ENCODE data around the gene JPH2. TPM values are rescaled to one million over a fixed set of nuclear protein-coding genes. Genes with fewer than 3 reads are reported as not detected.

JPH2 gene
- polyA plus RNA-seq, 3 donors from 2014 or later = not detected

DNA sequence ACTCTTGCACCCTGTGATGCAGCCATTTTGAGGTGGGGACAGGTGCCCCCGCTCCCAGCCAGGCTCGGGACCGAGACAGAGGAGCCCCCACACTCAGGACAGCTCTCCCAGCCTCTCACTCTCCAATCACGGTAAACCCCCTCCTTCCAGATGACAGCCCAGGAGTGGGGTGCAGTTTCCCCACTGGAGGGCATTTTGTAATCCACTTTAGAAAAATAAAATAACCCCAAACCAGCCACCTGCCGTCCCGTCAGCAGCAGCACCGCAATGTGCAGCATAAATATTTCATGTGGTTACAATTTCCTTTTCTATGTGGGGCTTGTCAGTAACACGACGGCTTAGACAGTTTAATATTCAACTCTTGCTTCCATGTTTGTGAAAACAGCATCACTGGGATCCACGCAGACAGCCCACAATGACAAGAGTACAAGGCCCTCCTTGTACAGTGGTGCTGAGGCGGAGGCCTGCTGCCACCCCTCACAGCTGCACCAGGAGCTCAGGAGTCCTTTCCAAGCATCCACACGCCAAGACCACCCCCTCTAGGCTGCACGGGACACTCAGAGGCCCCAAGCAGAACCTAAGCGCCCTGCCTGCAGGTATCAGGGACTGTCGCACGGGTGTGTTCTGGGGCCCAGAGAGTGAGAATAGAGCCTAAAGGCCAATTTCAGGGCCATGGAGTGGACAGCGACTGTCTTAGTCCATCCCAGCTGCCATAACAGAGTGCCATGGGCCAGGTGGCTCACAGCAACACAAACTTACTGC lies 116.7 kb downstream of the JPH2 start:
- peak overlapping the region; percentile 74 to 94 (median 79) for H3K4me3 Mint-ChIP-seq
- H3K4me1 Mint-ChIP-seq = peaks cover 25 to 37% of the 10 kb centered on the region in 2 donors
- H3K27me3 Mint-ChIP-seq (ENCODE audit: low read depth in 3 of 3) = peaks cover 27 to 34% (median 32%) of the 10 kb centered on the region in 3 donors
- peak; percentile 67 to 79 (median 77) for DNase-seq
- no peaks in the 10 kb centered on the region for H3K9me3 Mint-ChIP-seq
- no peaks in the 10 kb centered on the region for H3K36me3 Mint-ChIP-seq
- peak overlapping the region; percentile 92 to 96 (median 96) for H3K27ac Mint-ChIP-seq

DNA sequence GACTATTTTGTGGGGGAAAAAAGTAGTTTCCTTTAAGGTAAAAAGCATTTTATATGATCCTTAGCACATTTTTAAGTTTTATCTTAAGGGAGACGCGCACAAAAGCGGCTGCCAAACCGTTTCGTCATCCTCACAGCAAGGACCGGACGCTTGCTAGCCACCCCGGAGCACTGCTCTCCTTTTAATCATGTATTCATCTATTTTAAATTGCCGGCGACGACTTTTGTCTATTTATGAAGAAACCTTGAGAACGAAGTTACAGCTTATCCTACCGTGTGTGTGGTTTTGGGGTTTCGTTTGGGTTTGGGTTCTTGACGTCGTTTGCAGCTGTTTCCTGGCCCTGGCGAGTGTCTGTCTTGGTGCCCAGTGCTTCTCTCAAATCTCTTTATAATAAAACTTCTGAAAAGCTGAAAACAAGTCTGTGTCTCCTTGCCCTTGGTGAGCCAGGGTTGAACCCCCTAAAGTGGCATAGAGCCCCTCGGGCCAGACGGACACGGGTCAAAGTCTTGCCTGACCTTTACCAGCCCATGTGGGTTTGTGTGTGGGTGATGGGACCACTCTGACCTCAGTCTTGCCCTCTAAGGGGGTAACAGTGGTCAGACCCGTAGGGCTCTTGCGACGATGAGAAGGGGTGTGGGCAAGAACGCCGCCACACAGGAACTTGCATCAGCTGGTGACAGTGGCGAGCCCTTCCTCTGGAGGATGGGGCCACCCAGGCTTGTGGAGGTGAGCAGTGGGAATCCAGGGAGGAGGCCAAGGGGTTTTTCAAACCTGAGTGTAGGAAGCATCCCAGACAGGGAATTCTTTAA lies 117.6 kb downstream of the JPH2 start:
- Mint-ChIP-seq H3K4me3 (peak overlapping the region; percentile 74 to 94 (median 79)), H3K27me3 (ENCODE audit: low read depth in 3 of 3) (peaks cover 25 to 32% (median 31%) of the 10 kb centered on the region in 3 donors), H3K9me3 (no peaks in the 10 kb centered on the region), H3K4me1 (peaks cover 25 to 37% of the 10 kb centered on the region in 2 donors), H3K27ac (peak overlapping the region; percentile 92 to 96 (median 96)), H3K36me3 (no peaks in the 10 kb centered on the region)
- peak; percentile 87 to 91 (median 90) for DNase-seq

DNA sequence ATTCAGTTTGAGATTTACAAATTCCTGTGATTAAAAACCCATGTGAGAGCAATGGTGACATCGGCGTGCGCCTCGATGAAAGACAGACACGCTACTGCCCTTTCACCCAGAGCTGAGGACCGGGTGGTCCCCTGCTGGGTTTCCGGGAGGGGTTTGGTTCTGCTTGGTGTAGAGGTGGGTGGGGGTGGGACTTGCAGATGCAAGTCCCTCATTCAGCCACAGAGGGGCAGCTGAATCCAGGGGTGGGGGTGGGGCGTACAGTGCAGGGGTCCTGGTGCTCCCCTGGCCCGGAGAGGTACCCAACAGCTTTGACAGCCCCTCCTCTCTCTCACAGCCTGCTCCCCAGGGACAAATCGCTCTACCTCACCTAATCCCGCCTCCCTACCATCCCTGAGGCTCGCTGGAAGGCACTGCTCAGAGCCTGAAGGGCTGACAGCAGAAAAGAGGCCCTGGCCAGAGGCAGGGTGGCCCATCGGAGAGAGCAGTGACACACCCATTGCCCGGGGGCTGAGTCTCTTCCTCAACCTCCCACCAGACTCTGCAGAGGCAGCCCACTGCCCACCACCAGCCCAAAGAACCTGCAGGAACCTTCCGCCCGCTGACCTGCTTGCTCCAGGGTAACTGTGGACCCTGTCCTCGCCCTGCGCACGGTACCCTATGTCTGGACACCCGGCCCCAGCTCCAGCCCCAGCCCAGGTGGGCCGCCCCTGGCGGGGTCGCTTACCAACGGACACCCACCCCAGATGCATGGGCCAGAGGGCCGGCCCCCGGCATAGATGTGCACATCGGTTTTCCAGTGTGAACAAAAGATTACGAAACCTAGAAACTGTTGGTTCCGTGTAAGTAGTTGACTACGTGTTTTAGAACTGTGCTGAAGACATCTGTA lies 118.4 kb downstream of the JPH2 start:
- peak overlapping the region; percentile 74 to 94 (median 79) for H3K4me3 Mint-ChIP-seq
- H3K36me3 Mint-ChIP-seq = no peaks in the 10 kb centered on the region
- H3K9me3 Mint-ChIP-seq = no peaks in the 10 kb centered on the region
- peaks cover 25 to 37% of the 10 kb centered on the region in 2 donors for H3K4me1 Mint-ChIP-seq
- H3K27ac Mint-ChIP-seq = peak overlapping the region; percentile 92 to 96 (median 96)
- DNase-seq = no peak
- H3K27me3 Mint-ChIP-seq (ENCODE audit: low read depth in 3 of 3) = peaks cover 25 to 32% (median 27%) of the 10 kb centered on the region in 3 donors

DNA sequence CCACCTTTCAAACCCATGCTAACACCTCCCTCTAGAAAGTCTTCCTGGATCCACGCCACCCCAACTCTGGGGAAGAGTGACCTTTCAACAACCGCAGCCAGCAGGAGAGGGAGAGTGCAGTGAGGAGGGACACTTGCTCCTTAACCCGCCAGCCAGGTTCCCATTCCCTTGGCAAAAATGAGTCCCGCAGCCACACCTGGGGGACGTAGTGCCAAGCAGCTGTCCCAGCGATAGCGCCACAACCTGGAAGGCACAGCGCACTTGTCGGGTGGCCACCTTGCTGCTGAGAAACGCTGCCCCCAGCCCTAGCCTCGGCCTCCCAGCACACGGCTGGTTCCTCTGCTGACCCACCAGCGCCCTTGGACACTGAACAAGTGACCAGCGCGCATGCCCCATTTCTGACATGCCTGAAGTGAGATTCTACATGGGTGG lies 119.3 kb downstream of the JPH2 start:
- Mint-ChIP-seq H3K36me3 (no peaks in the 10 kb centered on the region), H3K9me3 (no peaks in the 10 kb centered on the region), H3K4me3 (peak overlapping the region; percentile 10 to 34 (median 25)), H3K27me3 (ENCODE audit: low read depth in 3 of 3) (peaks cover 25 to 32% (median 30%) of the 10 kb centered on the region in 3 donors), H3K27ac (peak overlapping the region in 5 of 6 donors; percentile 57 to 96 (median 76)), H3K4me1 (peaks cover 25 to 37% of the 10 kb centered on the region in 2 donors)
- no peak for DNase-seq

DNA sequence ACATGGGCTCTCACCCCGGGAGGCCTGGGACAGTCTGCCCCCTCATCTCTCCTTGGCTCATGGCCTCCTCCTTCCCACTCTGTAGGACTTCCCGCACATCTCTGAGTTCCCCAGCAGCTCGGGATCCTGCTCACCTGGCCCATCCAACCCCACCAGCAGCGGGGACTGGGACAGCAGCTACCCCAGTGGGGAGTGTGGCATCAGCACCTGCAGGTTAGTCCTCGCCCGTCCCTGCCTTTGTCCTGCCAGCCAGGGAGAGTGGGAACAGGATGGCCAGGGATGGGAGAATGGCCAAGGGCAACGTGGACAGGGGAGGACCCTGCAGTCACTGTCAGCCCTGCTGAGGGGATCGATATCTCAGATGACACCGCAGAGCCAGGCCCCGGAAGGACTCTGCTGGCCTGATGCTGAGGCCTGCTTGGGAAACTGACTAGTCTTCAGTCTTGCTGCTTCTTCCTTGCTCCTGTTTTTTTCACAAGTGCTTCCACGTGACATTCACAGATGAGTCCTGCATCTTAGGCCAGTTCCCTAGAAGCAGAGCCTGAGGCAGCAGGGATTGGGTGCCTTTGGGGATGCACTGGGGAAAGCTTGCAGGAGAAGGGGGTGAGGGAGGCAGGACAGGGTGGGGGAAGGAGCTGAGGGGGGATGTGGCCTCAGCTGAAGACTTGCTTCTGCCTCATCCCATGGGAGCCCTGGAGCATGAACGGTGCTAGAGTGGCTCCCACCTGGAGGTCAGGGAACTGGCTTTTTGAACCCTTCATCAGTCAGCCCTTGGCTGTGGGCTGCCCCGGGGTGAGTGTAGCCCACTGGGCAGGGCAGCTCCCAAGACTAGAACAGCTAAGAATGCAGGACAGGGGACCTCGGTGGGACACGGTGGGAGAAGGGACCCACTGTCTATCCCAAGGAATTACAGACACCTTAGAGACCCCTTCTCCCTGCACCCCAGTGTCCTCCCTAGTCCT lies 120.1 kb downstream of the JPH2 start:
- peak overlapping the region in 4 of 5 donors; percentile 25 to 34 (median 26) for H3K4me3 Mint-ChIP-seq
- H3K27ac Mint-ChIP-seq = peak overlapping the region in 4 of 6 donors; percentile 11 to 95 (median 68)
- H3K9me3 Mint-ChIP-seq = no peaks in the 10 kb centered on the region
- DNase-seq = no peak
- H3K36me3 Mint-ChIP-seq = no peaks in the 10 kb centered on the region
- H3K27me3 Mint-ChIP-seq (ENCODE audit: low read depth in 3 of 3) = peaks cover 25 to 30% (median 27%) of the 10 kb centered on the region in 3 donors
- H3K4me1 Mint-ChIP-seq = peaks cover 25 to 36% of the 10 kb centered on the region in 2 donors

DNA sequence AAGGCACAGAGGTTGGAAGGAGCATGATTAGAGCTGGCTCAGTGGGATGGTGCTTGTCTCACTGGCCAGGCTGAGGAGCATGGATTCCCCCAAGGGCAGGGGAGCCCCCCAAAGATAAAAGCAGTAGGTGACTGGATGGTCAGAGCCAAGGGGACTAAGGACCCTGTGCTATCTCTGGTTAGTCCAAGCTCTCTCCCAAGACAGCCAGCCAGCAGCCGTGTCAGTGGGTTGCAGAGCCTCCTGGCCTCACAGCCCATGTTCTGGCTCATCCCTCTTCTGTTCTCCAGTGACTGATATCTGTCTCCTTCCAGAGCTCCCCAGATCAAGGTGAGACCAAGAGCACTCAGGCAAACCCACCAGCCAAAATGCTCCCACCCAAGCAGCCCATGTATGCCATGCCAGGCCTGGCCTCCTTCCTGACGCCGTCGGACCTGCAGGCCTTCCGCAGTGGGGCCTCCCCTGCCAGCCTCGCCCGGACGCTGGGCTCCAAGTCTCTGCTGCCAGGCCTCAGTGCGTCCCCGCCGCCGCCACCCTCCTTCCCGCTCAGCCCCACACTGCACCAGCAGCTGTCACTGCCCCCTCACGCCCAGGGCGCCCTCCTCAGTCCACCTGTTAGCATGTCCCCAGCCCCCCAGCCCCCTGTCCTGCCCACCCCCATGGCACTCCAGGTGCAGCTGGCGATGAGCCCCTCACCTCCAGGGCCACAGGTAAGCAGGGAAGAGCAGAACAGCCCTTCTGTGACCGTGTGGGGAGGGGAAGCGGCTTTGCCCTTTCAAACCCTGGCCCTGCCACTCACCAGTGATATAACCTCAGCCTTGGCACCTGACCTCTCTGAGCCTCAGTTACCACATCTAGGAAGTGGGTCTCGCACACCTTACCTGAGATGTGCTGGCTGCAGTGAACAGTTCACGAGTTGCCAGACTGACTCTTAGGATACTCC lies 121.3 kb downstream of the JPH2 start:
- Mint-ChIP-seq H3K4me3 (no peak overlapping the region), H3K9me3 (no peaks in the 10 kb centered on the region), H3K4me1 (peaks cover 24 to 29% of the 10 kb centered on the region in 2 donors), H3K27me3 (ENCODE audit: low read depth in 3 of 3) (peaks cover 25 to 33% (median 27%) of the 10 kb centered on the region in 3 donors), H3K27ac (peak overlapping the region in 3 of 6 donors; percentile 28 to 37 (median 29)), H3K36me3 (no peaks in the 10 kb centered on the region)
- no peak for DNase-seq

DNA sequence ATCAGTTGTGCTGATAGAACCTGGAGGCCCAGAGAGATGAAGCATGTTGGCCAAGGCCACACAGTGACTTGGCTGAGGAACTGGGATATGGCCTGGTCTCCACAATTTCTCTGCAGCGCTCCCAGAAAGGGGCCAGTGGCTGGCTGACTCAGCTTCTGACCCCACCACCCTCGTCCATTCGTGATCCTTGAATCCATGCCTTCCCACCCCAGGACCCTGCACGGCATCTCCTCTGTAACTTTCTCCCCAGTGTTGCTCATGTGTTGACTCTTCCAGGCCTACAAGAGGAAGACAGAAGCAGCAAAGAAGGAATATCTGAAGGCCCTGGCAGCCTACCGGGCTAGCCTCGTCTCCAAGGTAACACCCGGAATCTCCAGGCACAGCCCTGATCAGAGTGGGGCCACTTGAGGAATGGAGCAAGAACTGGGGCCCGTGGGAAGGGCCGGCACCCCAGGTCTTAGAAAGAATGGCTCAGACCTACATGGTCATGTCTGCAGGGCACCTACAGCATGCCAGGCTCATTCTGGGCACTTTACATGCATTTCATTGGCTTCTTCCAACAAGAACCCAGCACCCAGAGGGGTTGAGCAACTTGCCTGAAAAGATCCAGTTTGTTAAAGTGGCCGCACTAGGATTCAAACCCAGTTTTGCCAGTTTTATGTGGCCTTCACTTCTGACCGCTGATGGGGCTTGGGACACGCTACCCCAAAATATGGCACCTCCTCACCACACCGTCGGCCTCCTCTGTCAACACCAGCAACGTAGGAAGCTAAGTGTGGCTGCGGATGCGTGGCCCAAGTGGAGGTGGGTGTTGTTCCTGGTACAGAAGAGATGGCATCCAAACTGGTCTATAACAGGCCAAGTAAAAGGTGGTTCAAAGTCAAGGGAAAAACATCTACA lies 122.2 kb downstream of the JPH2 start:
- Mint-ChIP-seq H3K9me3 (no peaks in the 10 kb centered on the region), H3K4me1 (peaks cover 15 to 20% of the 10 kb centered on the region in 2 donors), H3K27ac (peak overlapping the region in 2 of 6 donors; percentile 28 to 37), H3K27me3 (ENCODE audit: low read depth in 3 of 3) (peaks cover 17 to 25% (median 19%) of the 10 kb centered on the region in 3 donors), H3K36me3 (no peaks in the 10 kb centered on the region), H3K4me3 (no peak overlapping the region)
- DNase-seq = no peak

Other genes starting within 250 kb of the JPH2 start
- gene OSER1, start 23.6 kb upstream of the JPH2 start, polyA plus RNA-seq = 10 to 100 TPM; 37.9 to 61.4 (median 55.1) TPM
- not detected for gene GDAP1L1, start 60.1 kb upstream of the JPH2 start, polyA plus RNA-seq
- under 1 TPM; 0.15 to 0.89 (median 0.40) TPM for gene FITM2, start 124.0 kb upstream of the JPH2 start, polyA plus RNA-seq
- gene R3HDML, start 149.9 kb upstream of the JPH2 start, polyA plus RNA-seq = not detected
- gene HNF4A, start 168.5 kb upstream of the JPH2 start, polyA plus RNA-seq = not detected

All from immature natural killer cell (primary cell).